Fibroblast of lung (primary cell): ENCODE results near the gene CAMK1D.

ENCODE experiments used
- EZH2 ChIP-seq: IDR thresholded peaks from 2 replicates; pipeline ENCODE4 v1.5.1; 2012; ENCODE audit warnings: low read length, control low read depth, mild to moderate bottlenecking; ENCODE audit errors: missing control alignments
- TF ChIP-seq, protein P1 (sequence below), 2 donors: IDR thresholded peaks in 1 of 2; conservative IDR thresholded peaks in 1 of 2; 1 replicate in 1 of 2; 2 replicates in 1 of 2; pipeline ENCODE4 v1.5.1; 2011 to 2012; ENCODE audit warnings: low read length in 2 of 2, control low read depth in 1 of 2, inconsistent platforms in 1 of 2, low read depth in 1 of 2, mild to moderate bottlenecking in 1 of 2

DNA sequence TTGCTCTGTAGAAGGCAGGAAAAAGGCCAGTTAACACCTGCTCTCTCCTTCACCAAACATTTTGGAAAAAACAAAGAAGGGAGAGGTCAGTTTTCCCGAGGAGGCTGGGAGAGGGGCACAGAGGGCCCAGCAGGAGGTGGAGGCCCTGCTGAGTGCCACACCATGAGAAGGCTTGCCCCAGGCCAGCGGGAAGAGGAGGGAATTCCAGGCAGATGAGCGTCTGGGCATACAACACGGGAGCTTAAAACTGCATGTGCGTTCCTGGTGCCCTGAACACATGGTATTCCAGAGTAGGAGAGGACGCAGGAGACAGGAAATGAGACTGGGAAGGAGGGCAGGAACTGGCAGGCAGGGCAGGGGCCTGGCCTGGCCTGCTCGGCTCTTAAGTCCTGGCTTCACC, 469.7 kb downstream of the CAMK1D start:
- TF ChIP-seq, protein P1, sequence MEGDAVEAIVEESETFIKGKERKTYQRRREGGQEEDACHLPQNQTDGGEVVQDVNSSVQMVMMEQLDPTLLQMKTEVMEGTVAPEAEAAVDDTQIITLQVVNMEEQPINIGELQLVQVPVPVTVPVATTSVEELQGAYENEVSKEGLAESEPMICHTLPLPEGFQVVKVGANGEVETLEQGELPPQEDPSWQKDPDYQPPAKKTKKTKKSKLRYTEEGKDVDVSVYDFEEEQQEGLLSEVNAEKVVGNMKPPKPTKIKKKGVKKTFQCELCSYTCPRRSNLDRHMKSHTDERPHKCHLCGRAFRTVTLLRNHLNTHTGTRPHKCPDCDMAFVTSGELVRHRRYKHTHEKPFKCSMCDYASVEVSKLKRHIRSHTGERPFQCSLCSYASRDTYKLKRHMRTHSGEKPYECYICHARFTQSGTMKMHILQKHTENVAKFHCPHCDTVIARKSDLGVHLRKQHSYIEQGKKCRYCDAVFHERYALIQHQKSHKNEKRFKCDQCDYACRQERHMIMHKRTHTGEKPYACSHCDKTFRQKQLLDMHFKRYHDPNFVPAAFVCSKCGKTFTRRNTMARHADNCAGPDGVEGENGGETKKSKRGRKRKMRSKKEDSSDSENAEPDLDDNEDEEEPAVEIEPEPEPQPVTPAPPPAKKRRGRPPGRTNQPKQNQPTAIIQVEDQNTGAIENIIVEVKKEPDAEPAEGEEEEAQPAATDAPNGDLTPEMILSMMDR (conservative IDR thresholded peaks at IDR 0.05 in 1 of 2, IDR thresholded peaks at IDR 0.05 in 1 of 2; ENCODE audit: low read depth in 1 of 2, low read length in 2 of 2): no peak
- no peak for TF ChIP-seq EZH2
